ENCODE data around the gene XPNPEP3. TPM values are rescaled to one million over a fixed set of nuclear protein-coding genes. Genes with fewer than 3 reads are reported as not detected.
"Not testable (repeated sequence)": the region's sequence is repeated elsewhere in the genome, so short reads cannot be mapped to it uniquely, and the experiment has no call there.

The XPNPEP3 gene
- total RNA-seq, 1 donor from 2014 or later, result 22.5 TPM

DNA sequence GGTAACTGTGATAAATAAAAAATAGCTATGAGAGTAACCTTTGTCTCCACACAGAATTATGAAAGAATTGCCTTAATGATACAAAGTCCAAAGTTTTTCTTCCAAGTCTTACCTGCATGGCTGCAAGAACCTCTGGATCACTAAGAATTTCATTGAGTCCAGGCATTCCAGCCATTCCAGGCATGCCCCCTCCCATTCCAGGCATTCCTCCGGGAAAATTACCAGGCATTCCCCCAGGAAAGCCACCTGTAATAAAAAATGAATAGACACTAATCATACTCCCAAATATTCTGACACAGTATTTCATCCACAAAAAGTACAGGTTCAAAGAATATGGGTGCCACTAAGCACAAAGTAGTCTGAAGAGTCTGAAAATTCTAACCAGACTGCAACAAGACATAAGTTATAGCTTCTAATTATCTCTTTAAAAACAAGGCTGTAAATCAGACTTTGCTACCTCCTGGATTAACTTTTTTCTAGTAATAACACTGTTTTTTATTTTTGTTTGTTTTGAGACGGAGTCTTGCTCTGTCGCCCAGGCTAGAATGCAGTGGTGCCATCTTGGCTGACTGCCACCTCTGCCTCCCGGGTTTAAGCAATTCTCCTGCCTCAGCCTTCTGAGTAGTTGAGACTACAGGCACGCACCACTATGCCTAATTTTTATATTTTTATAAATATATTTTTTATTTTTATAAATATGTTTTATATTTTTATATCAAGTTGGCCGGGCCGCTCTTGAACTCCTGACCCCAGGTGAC is 29.8 kb upstream of the XPNPEP3 start:
- TF ChIP-seq, protein P1, sequence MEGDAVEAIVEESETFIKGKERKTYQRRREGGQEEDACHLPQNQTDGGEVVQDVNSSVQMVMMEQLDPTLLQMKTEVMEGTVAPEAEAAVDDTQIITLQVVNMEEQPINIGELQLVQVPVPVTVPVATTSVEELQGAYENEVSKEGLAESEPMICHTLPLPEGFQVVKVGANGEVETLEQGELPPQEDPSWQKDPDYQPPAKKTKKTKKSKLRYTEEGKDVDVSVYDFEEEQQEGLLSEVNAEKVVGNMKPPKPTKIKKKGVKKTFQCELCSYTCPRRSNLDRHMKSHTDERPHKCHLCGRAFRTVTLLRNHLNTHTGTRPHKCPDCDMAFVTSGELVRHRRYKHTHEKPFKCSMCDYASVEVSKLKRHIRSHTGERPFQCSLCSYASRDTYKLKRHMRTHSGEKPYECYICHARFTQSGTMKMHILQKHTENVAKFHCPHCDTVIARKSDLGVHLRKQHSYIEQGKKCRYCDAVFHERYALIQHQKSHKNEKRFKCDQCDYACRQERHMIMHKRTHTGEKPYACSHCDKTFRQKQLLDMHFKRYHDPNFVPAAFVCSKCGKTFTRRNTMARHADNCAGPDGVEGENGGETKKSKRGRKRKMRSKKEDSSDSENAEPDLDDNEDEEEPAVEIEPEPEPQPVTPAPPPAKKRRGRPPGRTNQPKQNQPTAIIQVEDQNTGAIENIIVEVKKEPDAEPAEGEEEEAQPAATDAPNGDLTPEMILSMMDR (IDR thresholded peaks at IDR 0.05), result no peak
- no peaks in the 10 kb centered on the region for H3K27me3 Mint-ChIP-seq (ENCODE audit: unreplicated experiment)
- H3K4me3 Mint-ChIP-seq (ENCODE audit: unreplicated experiment), result no peak overlapping the region
- no peak overlapping the region for H3K27ac Mint-ChIP-seq (ENCODE audit: unreplicated experiment)
- no peaks in the 10 kb centered on the region for H3K9me3 Mint-ChIP-seq (ENCODE audit: unreplicated experiment)
- H3K36me3 Mint-ChIP-seq (ENCODE audit: unreplicated experiment), result peaks cover 54% of the 10 kb centered on the region
- H3K4me1 Mint-ChIP-seq (ENCODE audit: unreplicated experiment), result no peaks in the 10 kb centered on the region
- no peak for DNase-seq (ENCODE audit: extremely low spot score, unreplicated experiment)

- H3K9me3 Mint-ChIP-seq (ENCODE audit: unreplicated experiment), result no peaks in the 10 kb centered on the region
- peaks cover 59% of the 10 kb centered on the region for H3K36me3 Mint-ChIP-seq (ENCODE audit: unreplicated experiment)
- DNase-seq (ENCODE audit: extremely low spot score, unreplicated experiment), result no peak
- no peaks in the 10 kb centered on the region for H3K27me3 Mint-ChIP-seq (ENCODE audit: unreplicated experiment)
- TF ChIP-seq, protein P1 (IDR thresholded peaks at IDR 0.05), result no peak
- H3K4me1 Mint-ChIP-seq (ENCODE audit: unreplicated experiment), result no peaks in the 10 kb centered on the region
- no peak overlapping the region for H3K4me3 Mint-ChIP-seq (ENCODE audit: unreplicated experiment)
- no peak overlapping the region for H3K27ac Mint-ChIP-seq (ENCODE audit: unreplicated experiment)
These were observed 27.8 kb upstream of the XPNPEP3 start for GRCh38 chr22:40829131-40829530.

DNA sequence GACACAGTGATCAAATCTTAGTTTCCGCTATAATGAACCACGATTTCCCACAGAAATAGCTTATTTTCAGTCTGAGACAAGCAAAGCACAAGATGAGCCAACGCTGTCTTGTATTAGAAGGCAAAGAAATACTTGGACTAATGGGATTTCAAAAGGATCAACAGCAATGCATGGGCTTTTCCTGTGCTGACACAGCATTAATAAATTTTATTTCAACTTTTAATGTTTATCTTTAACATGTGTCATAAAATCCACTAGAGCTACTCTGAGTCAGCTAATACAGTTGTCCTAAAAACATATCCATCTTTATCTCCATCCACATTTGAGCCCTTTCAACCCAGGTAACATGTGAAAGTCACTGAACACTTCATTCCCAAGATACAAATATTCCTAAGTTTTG is 22.3 kb upstream of the XPNPEP3 start:
- no peaks in the 10 kb centered on the region for H3K9me3 Mint-ChIP-seq (ENCODE audit: unreplicated experiment)
- no peak overlapping the region for H3K27ac Mint-ChIP-seq (ENCODE audit: unreplicated experiment)
- TF ChIP-seq, protein P1 (IDR thresholded peaks at IDR 0.05), result no peak
- no peak for DNase-seq (ENCODE audit: extremely low spot score, unreplicated experiment)
- peaks cover 51% of the 10 kb centered on the region for H3K36me3 Mint-ChIP-seq (ENCODE audit: unreplicated experiment)
- H3K4me1 Mint-ChIP-seq (ENCODE audit: unreplicated experiment), result no peaks in the 10 kb centered on the region
- H3K27me3 Mint-ChIP-seq (ENCODE audit: unreplicated experiment), result no peaks in the 10 kb centered on the region
- H3K4me3 Mint-ChIP-seq (ENCODE audit: unreplicated experiment), result no peak overlapping the region

- Mint-ChIP-seq H3K4me3 (ENCODE audit: unreplicated experiment) (no peak overlapping the region), H3K9me3 (ENCODE audit: unreplicated experiment) (no peaks in the 10 kb centered on the region), H3K36me3 (ENCODE audit: unreplicated experiment) (peaks cover 53% of the 10 kb centered on the region), H3K27ac (ENCODE audit: unreplicated experiment) (no peak overlapping the region), H3K27me3 (ENCODE audit: unreplicated experiment) (no peaks in the 10 kb centered on the region), H3K4me1 (ENCODE audit: unreplicated experiment) (no peaks in the 10 kb centered on the region)
- DNase-seq (ENCODE audit: extremely low spot score, unreplicated experiment), result no peak
- TF ChIP-seq, protein P1 (IDR thresholded peaks at IDR 0.05), result no peak
These were observed 18.5 kb upstream of the XPNPEP3 start for GRCh38 chr22:40838486-40838885.

- H3K36me3 Mint-ChIP-seq (ENCODE audit: unreplicated experiment), result peaks cover 54% of the 10 kb centered on the region
These were observed 12.0 kb upstream of the XPNPEP3 start for GRCh38 chr22:40844951-40845350.

GRCh38 chr22:40845816-40846215 is 11.1 kb upstream of the XPNPEP3 start:
- peaks cover 50% of the 10 kb centered on the region for H3K36me3 Mint-ChIP-seq (ENCODE audit: unreplicated experiment)
- not testable (repeated sequence) for H3K4me3 Mint-ChIP-seq (ENCODE audit: unreplicated experiment); H3K9me3 Mint-ChIP-seq (ENCODE audit: unreplicated experiment); H3K27me3 Mint-ChIP-seq (ENCODE audit: unreplicated experiment); H3K27ac Mint-ChIP-seq (ENCODE audit: unreplicated experiment); H3K4me1 Mint-ChIP-seq (ENCODE audit: unreplicated experiment); DNase-seq (ENCODE audit: extremely low spot score, unreplicated experiment)

More at GRCh38 chr22:40844951-40845350, 12.0 kb upstream of the XPNPEP3 start:
- no peak overlapping the region for H3K27ac Mint-ChIP-seq (ENCODE audit: unreplicated experiment)
- H3K27me3 Mint-ChIP-seq (ENCODE audit: unreplicated experiment), result no peaks in the 10 kb centered on the region
- H3K4me1 Mint-ChIP-seq (ENCODE audit: unreplicated experiment), result no peaks in the 10 kb centered on the region
- H3K4me3 Mint-ChIP-seq (ENCODE audit: unreplicated experiment), result no peak overlapping the region
- no peaks in the 10 kb centered on the region for H3K9me3 Mint-ChIP-seq (ENCODE audit: unreplicated experiment)
- DNase-seq (ENCODE audit: extremely low spot score, unreplicated experiment), result no peak
- TF ChIP-seq, protein P1 (IDR thresholded peaks at IDR 0.05), result no peak
